Brain microvascular endothelial cell (primary cell): ENCODE data around the gene CDC5L.

Experiments
- DNase-seq: peaks from one replicate; pipeline ENCODE4 v3.0.0-alpha.2; 2020
- H3K27ac ChIP-seq: fragments of 250-450 bp; sonication (Bioruptor Pico); 2 replicates; pipeline ENCODE4 v1.5.1; 2020; ENCODE audit warnings: mild to moderate bottlenecking, moderate library complexity
- H3K27me3 ChIP-seq: fragments of 250-450 bp; sonication (Bioruptor Pico); replicated peaks from 2 replicates; pipeline ENCODE4 v1.5.1; 2020; ENCODE audit warnings: mild to moderate bottlenecking
- H3K36me3 ChIP-seq: fragments of 250-450 bp; sonication (Bioruptor Pico); replicated peaks from 2 replicates; pipeline ENCODE4 v1.5.1; 2020; ENCODE audit warnings: mild to moderate bottlenecking
- H3K4me3 ChIP-seq: 2 replicates; pipeline ENCODE4 v1.5.1; 2011; ENCODE audit warnings: low read depth, mild to moderate bottlenecking, control low read depth, low read length, moderate library complexity
- CTCF ChIP-seq: IDR thresholded peaks from 2 replicates; pipeline ENCODE4 v1.5.1; 2011; ENCODE audit warnings: low read depth, mild to moderate bottlenecking, moderate library complexity, low read length, control low read depth, inconsistent platforms; ENCODE audit errors: missing control alignments
- in situ Hi-C: cut with HindIII; loops from 2 replicates; pipeline ENCODE4 v1.10.0; 2017; ENCODE audit warnings: low sequenced_read_pairs, low pct_ligation_motif_present

Gene CDC5L

GRCh38 chr6:44399991-44400390 is 12.5 kb downstream of the CDC5L start:
- Histone ChIP-seq H3K27ac (no peak overlapping the region), H3K4me3 (no peak overlapping the region), H3K27me3 (no peaks in the 10 kb centered on the region), H3K36me3 (peaks cover 31% of the 10 kb centered on the region)
- in situ Hi-C loops: no loop called here
- no peak for DNase-seq
- TF ChIP-seq CTCF: no peak

GRCh38 chr6:44400572-44400971 is 13.1 kb downstream of the CDC5L start:
- Histone ChIP-seq H3K36me3 (peaks cover 31% of the 10 kb centered on the region), H3K4me3 (no peak overlapping the region), H3K27me3 (no peaks in the 10 kb centered on the region), H3K27ac (no peak overlapping the region)
- DNase-seq: no peak
- TF ChIP-seq CTCF: no peak
- in situ Hi-C loops: no loop called here

- in situ Hi-C loops: no loop called here
- DNase-seq: no peak
- no peak overlapping the region for H3K27ac ChIP-seq
- no peak for TF ChIP-seq CTCF
- no peaks in the 10 kb centered on the region for H3K27me3 ChIP-seq
- peaks cover 34% of the 10 kb centered on the region for H3K36me3 ChIP-seq
- H3K4me3 ChIP-seq: no peak overlapping the region
Measured at GRCh38 chr6:44401138-44401537, 13.6 kb downstream of the CDC5L start.

- in situ Hi-C loops: no loop called here
- Histone ChIP-seq H3K4me3 (no peak overlapping the region), H3K27ac (no peak overlapping the region), H3K27me3 (no peaks in the 10 kb centered on the region), H3K36me3 (peaks cover 44% of the 10 kb centered on the region)
- DNase-seq: no peak
- TF ChIP-seq CTCF: no peak
Measured at GRCh38 chr6:44404022-44404714, 16.7 kb downstream of the CDC5L start.

GRCh38 chr6:44404715-44405099 is 17.2 kb downstream of the CDC5L start:
- H3K27ac ChIP-seq: no peak overlapping the region
- H3K36me3 ChIP-seq: peaks cover 42% of the 10 kb centered on the region
- DNase-seq: no peak
- no peak overlapping the region for H3K4me3 ChIP-seq
- TF ChIP-seq CTCF: no peak
- in situ Hi-C loops: no loop called here
- no peaks in the 10 kb centered on the region for H3K27me3 ChIP-seq
